NT2/D1 (cell line): Measurements from ENCODE around the gene COLEC12.

Experiments used
- SUZ12 ChIP-seq: IDR thresholded peaks from 2 replicates; pipeline ENCODE4 v1.6.1; 2011; ENCODE audit not compliant: insufficient read length, insufficient read depth; ENCODE audit errors: extremely low read depth
- YY1 ChIP-seq: IDR thresholded peaks from 2 replicates; pipeline ENCODE4 v1.6.1; 2011; ENCODE audit not compliant: insufficient read length, insufficient read depth
- ZNF274 ChIP-seq: IDR thresholded peaks from 2 replicates; pipeline ENCODE4 v1.6.1; 2011; ENCODE audit warnings: mild to moderate bottlenecking, low read depth, low read length

GRCh38 chr18:453400-453799 is 47.1 kb downstream of the COLEC12 start:
- no peak for TF ChIP-seq YY1
- TF ChIP-seq ZNF274, result no peak
- TF ChIP-seq SUZ12, result no peak
